A549 treated with dexamethasone at 1 μM for 4 hours (cell line): Measurements from ENCODE around the gene RAB29. TPM values are rescaled to one million over a fixed set of nuclear protein-coding genes. Genes with fewer than 3 reads are reported as not detected.

Experiments used
- total RNA-seq: library from RNA; stranded (reverse); fragments of 200-300 nt; extraction: Qiagen RNA extraction; gene quantifications from 5 replicates; pipeline ENCODE4 v1.2.3, GENCODE V29; 2022

Gene RAB29, protein sequence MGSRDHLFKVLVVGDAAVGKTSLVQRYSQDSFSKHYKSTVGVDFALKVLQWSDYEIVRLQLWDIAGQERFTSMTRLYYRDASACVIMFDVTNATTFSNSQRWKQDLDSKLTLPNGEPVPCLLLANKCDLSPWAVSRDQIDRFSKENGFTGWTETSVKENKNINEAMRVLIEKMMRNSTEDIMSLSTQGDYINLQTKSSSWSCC
- total RNA-seq = 9.9 to 11.6 TPM (median 11.1 TPM) in 5 replicates

DNA sequence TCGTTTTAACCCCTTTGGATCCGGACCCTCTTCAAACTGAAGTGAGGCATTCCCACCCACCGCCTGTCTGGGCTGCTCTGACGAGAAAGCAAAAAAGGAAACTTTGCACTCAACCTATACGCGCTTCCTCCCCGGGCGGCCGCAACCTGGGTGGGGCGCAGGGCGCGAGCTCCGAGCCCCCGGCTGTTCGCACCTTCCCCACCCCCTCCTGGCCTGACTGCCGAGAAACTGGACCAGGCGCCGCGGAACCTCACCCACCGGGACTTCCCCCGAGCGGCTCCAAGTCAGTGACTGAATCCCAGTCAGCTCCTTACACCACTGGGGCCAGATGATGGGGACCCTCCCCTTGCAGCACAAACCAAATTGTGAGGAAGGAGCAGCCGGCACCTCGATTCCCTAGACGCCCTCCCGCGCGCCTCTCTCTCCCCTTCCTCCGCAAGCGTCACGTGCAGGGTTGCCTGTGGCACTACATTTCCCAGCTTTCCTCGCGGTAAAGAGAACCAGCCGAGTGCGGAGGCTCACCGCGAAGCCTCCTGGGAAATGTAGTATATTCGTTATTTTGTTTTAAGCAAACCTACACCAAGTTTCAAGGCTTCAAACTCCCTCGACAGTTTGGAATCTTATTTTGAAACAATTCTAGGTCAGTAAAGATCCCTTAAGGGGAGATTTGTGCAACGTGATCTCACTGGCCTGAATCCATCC lies at the start of gene RAB29:
Gene RAB29, minus strand, starts transcription at position 468 of the 702 bp plus-strand sequence. CDS start 526 bp downstream, outside the sequence.

DNA sequence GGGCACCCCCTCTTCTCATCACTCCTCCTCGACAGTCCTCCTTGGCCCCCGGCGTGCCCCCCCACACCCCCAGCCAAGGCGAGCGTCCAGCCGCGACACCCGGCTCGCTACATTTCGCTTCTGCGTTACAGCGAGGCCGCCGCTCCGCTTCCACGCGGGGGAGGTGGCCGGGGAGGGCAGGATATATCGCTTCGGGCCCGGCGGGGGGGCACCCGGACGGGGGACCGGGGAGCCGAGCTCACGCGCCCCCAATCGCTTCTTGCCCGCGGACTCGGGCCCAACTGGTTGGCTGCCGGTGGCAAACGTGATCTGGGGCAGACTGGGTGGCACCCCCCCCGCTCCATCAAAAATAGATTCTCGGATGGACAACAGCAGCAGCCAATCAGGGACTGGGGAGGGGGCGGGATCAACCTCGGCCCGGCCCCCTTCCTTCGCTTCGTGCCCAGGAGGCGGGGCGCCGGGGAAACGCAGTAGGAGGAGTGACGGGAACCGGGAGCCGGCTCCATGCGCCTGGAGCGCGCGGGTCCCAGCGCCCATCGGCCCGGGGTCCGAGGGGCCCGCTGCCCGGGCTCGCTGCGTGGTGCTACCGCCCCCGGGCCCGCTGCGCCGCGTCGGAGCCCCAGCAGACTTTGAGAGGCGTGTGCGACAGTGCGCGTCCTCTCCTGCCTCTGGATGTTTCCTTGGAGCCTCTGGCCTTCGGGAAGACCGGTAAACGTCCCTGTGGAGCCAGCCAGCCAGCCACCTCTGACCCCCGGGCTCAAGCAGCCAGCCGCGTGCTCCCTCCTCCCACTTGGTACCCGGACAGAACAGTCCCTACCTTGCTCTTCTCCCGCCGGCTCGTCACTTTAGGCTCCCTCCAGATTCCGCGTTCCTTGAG lies 37.8 kb upstream of the RAB29 start, which contains the start of gene SLC41A1:
Gene SLC41A1, minus strand, starts transcription at position 321 of the 877 bp plus-strand sequence. CDS start 2,757 bp downstream, outside the sequence.

DNA sequence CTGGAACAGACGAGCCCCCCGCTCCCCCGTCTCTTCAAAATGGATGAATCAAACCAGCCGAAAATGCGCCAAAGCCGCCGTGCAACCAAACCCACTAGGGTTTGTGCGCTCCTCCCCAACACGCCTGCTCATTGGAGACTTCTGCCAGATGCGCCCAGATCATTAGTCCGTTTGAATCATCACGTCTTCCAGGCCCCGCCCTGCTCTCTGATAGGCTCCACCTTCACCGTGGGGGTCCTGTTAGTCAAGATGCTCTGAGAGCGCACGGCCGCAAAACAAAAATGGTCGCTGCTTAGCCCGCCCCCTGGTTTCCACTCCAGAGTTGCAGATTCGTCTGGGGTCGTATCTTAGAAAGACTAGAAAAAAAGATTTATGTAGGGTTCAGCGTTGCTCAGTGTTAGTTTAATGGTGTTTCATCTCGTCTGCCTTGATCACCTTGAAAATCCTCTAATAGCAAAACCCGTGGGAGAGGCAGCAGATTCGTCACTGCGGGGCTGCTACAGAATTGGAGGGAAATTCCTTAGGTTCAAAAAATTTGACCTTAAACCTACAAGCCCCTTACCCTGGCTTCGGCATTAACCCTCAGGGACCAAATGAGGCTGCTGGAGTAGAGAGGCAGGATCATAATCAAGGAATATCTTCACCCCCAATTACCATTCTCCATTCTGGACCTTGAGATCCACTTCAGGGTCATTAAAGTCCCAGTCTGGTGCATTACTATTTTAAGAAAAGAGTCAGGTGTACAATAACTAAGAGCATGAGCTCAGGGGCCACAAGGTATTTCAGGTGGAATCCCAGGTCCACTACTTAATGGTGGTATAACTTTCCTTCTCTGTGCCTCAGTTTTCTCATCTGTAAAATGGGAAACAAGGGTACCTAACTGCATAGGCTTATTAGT lies 24.9 kb downstream of the RAB29 start, which contains the start of gene NUCKS1:
Gene NUCKS1, minus strand, starts transcription at position 45 of the 898 bp plus-strand sequence. CDS start 209 bp downstream, outside the sequence.

Other genes starting within 250 kb of the RAB29 start
- 6.5 to 10.0 TPM (median 8.4 TPM) in 5 replicates for gene ELK4, start 143.5 kb downstream of the RAB29 start, total RNA-seq
- 3.8 to 5.7 TPM (median 4.8 TPM) in 5 replicates for gene SLC45A3, start 95.0 kb downstream of the RAB29 start, total RNA-seq
- gene NUCKS1, start 25.3 kb downstream of the RAB29 start, total RNA-seq = 81.6 to 110 TPM (median 99.7 TPM) in 5 replicates
- 20.9 to 23.7 TPM (median 22.3 TPM) in 5 replicates for gene SLC41A1, start 37.7 kb upstream of the RAB29 start, total RNA-seq
- not detected in 5 replicates for gene PM20D1, start 74.7 kb upstream of the RAB29 start, total RNA-seq
- gene SLC26A9, start 168.0 kb upstream of the RAB29 start, total RNA-seq = 0.08 to 0.24 TPM (median 0.11 TPM) in 5 replicates
- gene RAB7B, start 227.9 kb upstream of the RAB29 start, total RNA-seq = 0.56 to 1.7 TPM (median 0.95 TPM) in 5 replicates
- gene CTSE, start 248.4 kb upstream of the RAB29 start, total RNA-seq = 0.03 to 0.06 TPM (median 0.04 TPM) in 4 of 5 replicates, not detected in the other